NCI-H526 (cell line): ENCODE measurements around the gene TOMM40.

Experiments
- DNase-seq, 2 experiments: peaks; one replicate each; lab custom pipeline; 2025; lab: John Stamatoyannopoulos, UW

The TOMM40 gene

GRCh38 chr19:44927746-44928145, 36.7 kb downstream of the TOMM40 start:
- no peak for DNase-seq

GRCh38 chr19:44930088-44930487, 39.0 kb downstream of the TOMM40 start:
- no peak for DNase-seq

- no peak for DNase-seq
Observed at GRCh38 chr19:44931541-44931940, 40.5 kb downstream of the TOMM40 start.

GRCh38 chr19:44939668-44940067, 48.6 kb downstream of the TOMM40 start:
- no peak for DNase-seq

GRCh38 chr19:44942067-44942571, 51.1 kb downstream of the TOMM40 start, which contains the start of gene APOC4:
Gene APOC4 (plus strand): TSS chr19:44942237. CDS start chr19:44942278, 41 bp downstream.
- no peak for DNase-seq

- DNase-seq, result no peak
Observed at GRCh38 chr19:44943801-44944249, 52.8 kb downstream of the TOMM40 start.

GRCh38 chr19:44947041-44947581, 56.1 kb downstream of the TOMM40 start:
- DNase-seq, result no peak

GRCh38 chr19:44948237-44948636, 57.2 kb downstream of the TOMM40 start:
- DNase-seq, result no peak

- DNase-seq, result no peak
Observed at GRCh38 chr19:44948763-44949374, 57.8 kb downstream of the TOMM40 start.

- no peak for DNase-seq
Observed at GRCh38 chr19:44949550-44949949, 58.5 kb downstream of the TOMM40 start.

GRCh38 chr19:44951179-44952159, 60.4 kb downstream of the TOMM40 start:
- DNase-seq, result peak; percentile 19 to 88
